Activated CD8-positive, alpha-beta T cell treated with anti-CD3 and anti-CD28 coated beads for 36 hours (primary cell): ENCODE measurements around the gene FIBCD1. TPM values are rescaled to one million over a fixed set of nuclear protein-coding genes. Genes with fewer than 3 reads are reported as not detected.

Experiments
- ATAC-seq: fragments of 200-7000 bp; cut with Tn5 transposase; one replicate; pipeline ENCODE4 v1.10.0; 2021; ENCODE audit warnings: mild to moderate bottlenecking, moderate library complexity
- CTCF ChIA-PET: fragments of 350-600 bp; sonication (Branson Sonifier 250); formaldehyde crosslinking; loops from one replicate; lab custom pipeline; 2021; ENCODE audit warnings: antibody characterized with exemption; lab: Charles Lee
- POLR2A ChIA-PET: fragments of 350-600 bp; sonication (Branson Sonifier 250); formaldehyde crosslinking; loops from one replicate; lab custom pipeline; 2021; ENCODE audit warnings: antibody characterized with exemption; lab: Charles Lee
- DNase-seq: peaks from one replicate; pipeline ENCODE4 v3.0.0-alpha.2; 2020
- H3K27ac Mint-ChIP-seq: one replicate; pipeline ENCODE4 v1.8.0; 2021; ENCODE audit warnings: mild to moderate bottlenecking, mixed read lengths
- H3K27me3 Mint-ChIP-seq: one replicate; pipeline ENCODE4 v1.8.0; 2021; ENCODE audit warnings: mixed read lengths
- H3K36me3 Mint-ChIP-seq: one replicate; pipeline ENCODE4 v1.8.0; 2021; ENCODE audit warnings: low read depth, mixed read lengths
- H3K4me1 Mint-ChIP-seq: one replicate; pipeline ENCODE4 v1.8.0; 2021; ENCODE audit warnings: low read depth, mixed read lengths
- H3K4me3 Mint-ChIP-seq: one replicate; pipeline ENCODE4 v1.8.0; 2021; ENCODE audit warnings: mild to moderate bottlenecking, moderate library complexity, mixed read lengths
- H3K9me3 Mint-ChIP-seq: one replicate; pipeline ENCODE4 v1.8.0; 2021; ENCODE audit warnings: mixed read lengths
- intact Hi-C: fragments of 100-400 bp; cut with micrococcal nuclease; formaldehyde crosslinking; loops from one replicate; pipeline ENCODE4 v1.10.0; 2022
- total RNA-seq, 2 experiments: library from RNA; stranded (reverse); gene quantifications; one replicate each; pipeline ENCODE4 v1.2.3, GENCODE V29; 2021
- TF ChIP-seq, protein P1 (sequence below): fragments of 200-600 bp; IDR thresholded peaks from one replicate; pipeline ENCODE4 v1.8.0; 2022; ENCODE audit warnings: antibody characterized with exemption, mild to moderate bottlenecking

FIBCD1 gene
- total RNA-seq, 2 experiments from 2014 or later, result not detected

DNA sequence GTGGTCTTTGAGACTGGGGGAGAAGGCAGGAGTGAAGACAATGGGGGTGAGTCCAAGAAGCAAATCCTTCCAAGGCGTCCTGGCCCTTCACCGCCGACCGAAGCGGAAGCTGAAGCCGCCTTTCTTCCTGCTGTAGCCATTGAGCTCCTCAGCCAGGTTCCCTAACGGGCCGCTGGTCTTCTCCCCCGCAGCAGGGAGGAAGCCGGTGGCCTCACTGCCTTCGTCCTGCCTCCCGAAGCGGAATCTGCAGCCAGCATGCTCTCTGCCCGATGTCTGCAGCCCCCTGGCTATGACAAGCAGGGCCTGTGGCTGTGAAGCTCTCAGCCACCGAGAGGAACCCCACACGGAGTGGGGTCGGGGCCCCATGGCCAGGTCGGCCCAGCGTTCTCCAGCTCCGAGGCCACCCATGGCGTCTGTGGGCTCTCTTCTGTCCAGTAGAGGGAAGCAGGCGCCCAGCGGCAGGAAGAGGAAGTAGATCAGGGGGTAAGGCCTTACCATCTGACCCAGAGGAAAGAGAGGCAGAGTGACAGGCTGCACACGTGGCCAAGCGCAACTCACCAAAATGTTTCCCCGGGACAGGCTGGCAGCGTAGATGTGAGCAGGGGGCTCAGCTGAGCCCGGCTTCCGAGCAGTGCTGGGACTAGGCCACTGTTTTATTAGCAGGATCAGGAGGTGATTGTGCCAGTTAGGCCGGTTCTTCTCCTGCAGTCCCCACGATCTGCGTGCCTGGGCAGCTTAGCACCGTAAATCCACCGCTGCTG, 45.5 kb downstream of the FIBCD1 start:
- Mint-ChIP-seq H3K4me3 (no peak overlapping the region), H3K9me3 (no peaks in the 10 kb centered on the region), H3K27ac (no peak overlapping the region), H3K27me3 (no peaks in the 10 kb centered on the region), H3K36me3 (no peaks in the 10 kb centered on the region), H3K4me1 (no peaks in the 10 kb centered on the region)
- CTCF ChIA-PET, result interaction anchor here (1.4 kb wide), 1 partner anchor 24 kb away, joined by 4 read pairs; no protein-coding TSS in a partner anchor
- ATAC-seq (no peak), DNase-seq (no peak)
- TF ChIP-seq, protein P1, sequence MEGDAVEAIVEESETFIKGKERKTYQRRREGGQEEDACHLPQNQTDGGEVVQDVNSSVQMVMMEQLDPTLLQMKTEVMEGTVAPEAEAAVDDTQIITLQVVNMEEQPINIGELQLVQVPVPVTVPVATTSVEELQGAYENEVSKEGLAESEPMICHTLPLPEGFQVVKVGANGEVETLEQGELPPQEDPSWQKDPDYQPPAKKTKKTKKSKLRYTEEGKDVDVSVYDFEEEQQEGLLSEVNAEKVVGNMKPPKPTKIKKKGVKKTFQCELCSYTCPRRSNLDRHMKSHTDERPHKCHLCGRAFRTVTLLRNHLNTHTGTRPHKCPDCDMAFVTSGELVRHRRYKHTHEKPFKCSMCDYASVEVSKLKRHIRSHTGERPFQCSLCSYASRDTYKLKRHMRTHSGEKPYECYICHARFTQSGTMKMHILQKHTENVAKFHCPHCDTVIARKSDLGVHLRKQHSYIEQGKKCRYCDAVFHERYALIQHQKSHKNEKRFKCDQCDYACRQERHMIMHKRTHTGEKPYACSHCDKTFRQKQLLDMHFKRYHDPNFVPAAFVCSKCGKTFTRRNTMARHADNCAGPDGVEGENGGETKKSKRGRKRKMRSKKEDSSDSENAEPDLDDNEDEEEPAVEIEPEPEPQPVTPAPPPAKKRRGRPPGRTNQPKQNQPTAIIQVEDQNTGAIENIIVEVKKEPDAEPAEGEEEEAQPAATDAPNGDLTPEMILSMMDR, result no peak
- POLR2A ChIA-PET, result no interaction called here
- intact Hi-C loops, result no loop called here

DNA sequence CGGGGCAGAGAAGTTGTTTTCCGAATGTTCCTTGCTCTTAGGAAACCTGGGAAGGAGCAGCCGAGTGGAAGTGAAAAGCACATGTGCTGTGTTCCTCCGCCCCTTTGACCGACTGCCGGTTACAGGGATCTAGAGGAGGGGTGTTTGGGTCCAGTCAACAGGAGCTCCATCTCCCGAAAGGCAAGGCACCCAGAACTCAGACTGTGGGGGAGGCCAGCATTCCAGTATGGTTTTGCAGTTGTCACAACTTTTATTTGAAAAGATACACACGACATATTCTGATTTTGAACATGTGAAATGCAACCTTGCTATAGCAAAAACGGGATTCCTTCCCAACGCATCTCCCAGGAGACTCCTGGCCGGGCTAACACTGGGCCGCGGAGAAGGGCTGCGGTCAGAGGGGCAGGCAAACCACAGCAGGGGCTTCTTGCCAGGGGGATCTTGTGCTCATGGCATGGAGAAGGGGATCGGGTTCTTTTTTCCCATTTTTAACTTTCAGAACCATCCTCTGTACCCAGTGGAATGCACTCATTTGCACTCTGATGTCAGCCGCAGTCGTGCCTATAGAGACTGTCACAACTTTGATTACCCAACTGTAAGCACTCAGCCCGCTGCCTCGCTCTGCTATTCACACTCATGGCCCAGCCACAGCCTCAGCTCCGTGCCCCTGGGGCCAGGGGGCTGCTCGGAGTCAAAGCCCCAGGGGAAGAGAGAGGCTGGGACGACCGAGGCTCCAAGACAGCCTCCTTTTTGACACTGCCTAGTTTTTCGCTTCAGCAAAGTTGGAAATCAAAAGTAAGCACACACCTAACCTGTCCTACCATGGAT, 46.4 kb downstream of the FIBCD1 start:
- CTCF ChIA-PET, result interaction anchor here (1.1 kb wide), 1 partner anchor 27 kb away, joined by 3 read pairs; no protein-coding TSS in a partner anchor

DNA sequence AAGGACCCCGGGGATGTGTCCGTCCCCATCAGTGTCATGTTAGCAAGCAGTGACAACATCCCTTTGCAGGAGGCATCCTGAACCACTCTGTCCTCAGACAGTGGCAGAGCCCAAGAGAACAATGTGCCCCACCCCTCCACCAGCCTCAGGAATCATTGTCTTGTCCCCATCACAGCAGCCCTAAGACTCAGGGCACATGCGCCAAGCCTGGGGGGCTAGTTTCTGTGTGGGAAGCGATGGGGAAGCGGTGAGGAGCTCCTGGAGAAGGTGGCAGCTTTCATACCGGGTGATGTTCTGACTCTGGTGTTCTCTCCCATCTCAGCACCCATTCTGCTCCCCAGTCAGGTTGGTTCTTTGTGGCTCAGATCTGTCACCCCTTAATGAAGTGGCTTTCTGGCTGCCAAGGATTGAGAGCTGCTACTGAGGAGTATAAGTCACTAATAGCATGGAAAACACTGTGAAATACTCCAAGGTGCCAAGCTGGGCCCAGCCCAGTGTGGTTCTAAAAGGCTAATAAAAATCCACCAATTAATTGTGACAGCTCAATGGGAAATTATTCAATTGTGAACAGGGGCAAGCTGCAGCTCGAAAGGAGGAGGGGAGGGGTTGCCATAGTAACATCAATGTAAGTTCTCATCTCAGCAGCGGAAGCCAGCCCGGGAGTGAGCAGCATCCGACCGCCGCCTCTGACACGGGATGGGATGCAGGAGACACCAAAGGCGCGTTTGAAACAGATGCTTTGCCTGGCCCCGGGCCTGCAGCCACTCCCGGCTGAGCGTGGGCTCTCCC, 47.2 kb downstream of the FIBCD1 start:
- H3K4me3 Mint-ChIP-seq, result no peak overlapping the region
- no peak overlapping the region for H3K27ac Mint-ChIP-seq
- H3K9me3 Mint-ChIP-seq, result no peaks in the 10 kb centered on the region
- intact Hi-C loops, result no loop called here
- TF ChIP-seq, protein P1, result no peak
- no peaks in the 10 kb centered on the region for H3K36me3 Mint-ChIP-seq
- DNase-seq (no peak), ATAC-seq (no peak)
- no peaks in the 10 kb centered on the region for H3K4me1 Mint-ChIP-seq
- H3K27me3 Mint-ChIP-seq, result no peaks in the 10 kb centered on the region
- ChIA-PET CTCF (interaction anchor here (1.1 kb wide), 1 partner anchor 26 kb away, joined by 3 read pairs; no protein-coding TSS in a partner anchor), POLR2A (interaction anchor here (0.9 to 1.1 kb wide), 2 partner anchors 102 to 387 kb away, joined by 3 read pairs; no protein-coding TSS in a partner anchor)

More for the DNA sequence above, 46.4 kb downstream of the FIBCD1 start:
- no peaks in the 10 kb centered on the region for H3K9me3 Mint-ChIP-seq
- DNase-seq (no peak), ATAC-seq (no peak)
- no peak overlapping the region for H3K27ac Mint-ChIP-seq
- H3K4me1 Mint-ChIP-seq, result no peaks in the 10 kb centered on the region
- intact Hi-C loops, result no loop called here
- H3K27me3 Mint-ChIP-seq, result no peaks in the 10 kb centered on the region
- H3K4me3 Mint-ChIP-seq, result no peak overlapping the region
- H3K36me3 Mint-ChIP-seq, result no peaks in the 10 kb centered on the region
- TF ChIP-seq, protein P1, result no peak
- POLR2A ChIA-PET, result interaction anchor here (1.1 kb wide), 1 partner anchor 388 kb away, joined by 3 read pairs; no protein-coding TSS in a partner anchor

DNA sequence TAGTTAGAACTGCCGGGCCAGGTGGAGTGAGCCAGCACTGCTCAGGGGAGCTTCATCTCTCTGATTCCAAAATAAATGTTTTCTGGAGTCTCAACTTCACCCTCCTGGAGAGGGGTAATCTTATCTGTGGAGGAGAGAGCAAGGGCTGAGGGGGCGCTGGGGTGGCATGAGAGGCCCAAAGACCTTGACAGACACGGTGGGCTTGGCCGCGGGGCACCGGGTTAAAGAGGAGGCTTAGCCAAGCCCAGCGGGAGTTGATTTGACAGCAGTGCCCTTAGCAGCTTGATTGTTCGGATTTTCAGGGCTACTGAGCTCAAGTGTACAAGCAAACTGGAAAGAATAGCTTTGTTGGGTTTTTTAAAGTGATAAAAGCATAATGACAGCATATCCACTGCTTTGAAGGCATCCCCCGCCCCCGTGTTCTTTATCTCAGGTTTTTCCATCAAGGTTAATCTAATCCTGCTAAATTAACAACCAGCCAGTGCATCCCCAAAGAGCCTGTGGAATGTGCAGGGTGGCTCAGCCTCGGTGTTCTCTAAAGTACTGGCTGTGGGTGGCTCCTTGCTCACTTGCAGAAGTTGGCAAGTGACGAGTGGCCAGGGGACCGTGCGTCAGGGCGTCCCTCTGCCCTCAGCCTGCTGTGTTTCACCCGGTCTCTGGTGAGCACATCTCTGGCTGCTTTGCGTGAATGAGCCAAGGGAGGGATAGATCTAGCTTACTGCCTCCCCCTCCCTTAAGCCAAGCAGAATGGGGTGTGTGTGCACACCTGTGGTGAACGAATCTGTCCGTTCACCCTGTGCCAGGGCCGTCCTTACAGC, 48.0 kb downstream of the FIBCD1 start:
- H3K27me3 Mint-ChIP-seq, result no peaks in the 10 kb centered on the region
- ChIA-PET POLR2A (interaction anchor here (0.9 to 1.1 kb wide), 2 partner anchors 102 to 386 kb away, joined by 3 read pairs; no protein-coding TSS in a partner anchor), CTCF (interaction anchor here (1.0 to 1.1 kb wide), 3 partner anchors 9 to 190 kb away, joined by 3 read pairs; no protein-coding TSS in a partner anchor)
- no peaks in the 10 kb centered on the region for H3K9me3 Mint-ChIP-seq
- H3K36me3 Mint-ChIP-seq, result no peaks in the 10 kb centered on the region
- H3K4me3 Mint-ChIP-seq, result no peak overlapping the region
- H3K4me1 Mint-ChIP-seq, result no peaks in the 10 kb centered on the region
- intact Hi-C loops, result no loop called here
- DNase-seq (no peak), ATAC-seq (no peak)
- TF ChIP-seq, protein P1, result no peak
- no peak overlapping the region for H3K27ac Mint-ChIP-seq
